DOHH2 (cell line): ENCODE measurements around the gene TNFSF9.

Source experiments
- H3F3A ChIP-seq: fragments of 200-600 bp; sonication (generic), shearing (Covaris generic); 2 replicates; pipeline ENCODE4 v1.6.0; 2016; ENCODE audit warnings: antibody characterized with exemption, mild to moderate bottlenecking; ENCODE audit not compliant: control insufficient read depth, insufficient read depth
- H3K27ac ChIP-seq: fragments of 200-600 bp; sonication (generic); 2 replicates; pipeline ENCODE4 v1.5.1; 2014; ENCODE audit warnings: low read depth, mild to moderate bottlenecking, low read length, moderate library complexity
- H3K27me3 ChIP-seq: fragments of 200-600 bp; sonication (generic); 2 replicates; pipeline ENCODE4 v1.6.1; 2014; ENCODE audit warnings: mild to moderate bottlenecking, low read length, mixed read lengths; ENCODE audit not compliant: control insufficient read depth
- H3K36me3 ChIP-seq: fragments of 200-600 bp; sonication (generic); 2 replicates; pipeline ENCODE4 v1.6.1; 2014; ENCODE audit warnings: mild to moderate bottlenecking, low read length, moderate library complexity, mixed read lengths; ENCODE audit not compliant: control insufficient read depth
- H3K4me1 ChIP-seq: fragments of 200-600 bp; sonication (generic); 2 replicates; pipeline ENCODE4 v1.6.1; 2014; ENCODE audit warnings: mild to moderate bottlenecking, low read length, mixed read lengths; ENCODE audit not compliant: control insufficient read depth
- H3K4me2 ChIP-seq: fragments of 200-600 bp; sonication (generic); 2 replicates; pipeline ENCODE4 v1.6.0; 2014; ENCODE audit warnings: mild to moderate bottlenecking, low read length, moderate library complexity
- H3K4me3 ChIP-seq: fragments of 200-600 bp; sonication (generic); 2 replicates; pipeline ENCODE4 v1.5.1; 2014; ENCODE audit warnings: mild to moderate bottlenecking, low read length, mixed read lengths
- H3K79me2 ChIP-seq: fragments of 200-600 bp; sonication (generic); 2 replicates; pipeline ENCODE4 v1.6.1; 2014; ENCODE audit warnings: mild to moderate bottlenecking, low read length, mixed read lengths; ENCODE audit not compliant: control insufficient read depth
- H3K9me2 ChIP-seq: fragments of 200-600 bp; sonication (generic); replicated peaks from 2 replicates; pipeline ENCODE4 v1.6.1; 2014; ENCODE audit warnings: mild to moderate bottlenecking, low read length, mixed read lengths; ENCODE audit not compliant: control insufficient read depth
- H3K9me3 ChIP-seq: fragments of 200-600 bp; sonication (generic); 2 replicates; pipeline ENCODE4 v1.6.1; 2014; ENCODE audit warnings: antibody characterized with exemption, low read length, mixed read lengths; ENCODE audit not compliant: control insufficient read depth, insufficient read depth
- H4K20me1 ChIP-seq: fragments of 200-600 bp; sonication (generic); 2 replicates; pipeline ENCODE4 v1.6.0; 2014; ENCODE audit warnings: low read depth, mild to moderate bottlenecking, antibody characterized with exemption, low read length, moderate library complexity; ENCODE audit not compliant: control insufficient read depth, insufficient read depth
- EZH2phosphoT487 ChIP-seq: fragments of 200-600 bp; sonication (generic); IDR thresholded peaks from 2 replicates; pipeline ENCODE4 v1.6.1; 2017; ENCODE audit warnings: borderline replicate concordance, mild to moderate bottlenecking, antibody characterized with exemption, low read length, moderate library complexity, mixed read lengths
- TF ChIP-seq, protein P1 (sequence below): fragments of 200-600 bp; sonication (generic); IDR thresholded peaks from one replicate; pipeline ENCODE4 v1.5.1; 2014; ENCODE audit warnings: antibody characterized with exemption, mild to moderate bottlenecking, low read depth, low read length; ENCODE audit not compliant: poor library complexity, severe bottlenecking

Gene TNFSF9

DNA sequence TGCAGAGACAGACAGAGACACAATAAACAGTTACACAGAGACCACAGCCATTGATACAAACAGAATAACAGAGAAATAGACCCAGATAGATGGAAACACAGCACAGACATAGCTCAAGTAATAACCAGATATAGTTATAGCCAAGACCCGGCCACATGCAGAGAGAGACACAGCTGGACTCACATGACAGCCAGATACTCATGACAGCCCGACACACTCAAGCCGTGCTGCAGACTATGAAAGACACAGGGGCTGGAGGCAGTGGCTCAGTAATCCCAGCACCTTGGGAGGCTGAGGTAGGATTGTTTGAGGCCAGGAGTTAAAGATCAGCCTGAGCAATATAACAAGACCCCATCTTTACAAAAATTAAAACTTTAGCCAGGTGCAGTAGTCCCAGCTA is 47.6 kb upstream of the TNFSF9 start:
- Histone ChIP-seq H3K36me3 (peaks cover 3% of the 10 kb centered on the region), H3K4me3 (no peak overlapping the region), H3K4me2 (no peak overlapping the region), H3K79me2 (peaks cover 9% of the 10 kb centered on the region), H3K27ac (no peak overlapping the region), H3K4me1 (peaks cover 20% of the 10 kb centered on the region), H3F3A (no peaks in the 10 kb centered on the region), H4K20me1 (no peaks in the 10 kb centered on the region), H3K9me2 (no peaks in the 10 kb centered on the region), H3K27me3 (no peaks in the 10 kb centered on the region), H3K9me3 (no peaks in the 10 kb centered on the region)
- TF ChIP-seq, protein P1, sequence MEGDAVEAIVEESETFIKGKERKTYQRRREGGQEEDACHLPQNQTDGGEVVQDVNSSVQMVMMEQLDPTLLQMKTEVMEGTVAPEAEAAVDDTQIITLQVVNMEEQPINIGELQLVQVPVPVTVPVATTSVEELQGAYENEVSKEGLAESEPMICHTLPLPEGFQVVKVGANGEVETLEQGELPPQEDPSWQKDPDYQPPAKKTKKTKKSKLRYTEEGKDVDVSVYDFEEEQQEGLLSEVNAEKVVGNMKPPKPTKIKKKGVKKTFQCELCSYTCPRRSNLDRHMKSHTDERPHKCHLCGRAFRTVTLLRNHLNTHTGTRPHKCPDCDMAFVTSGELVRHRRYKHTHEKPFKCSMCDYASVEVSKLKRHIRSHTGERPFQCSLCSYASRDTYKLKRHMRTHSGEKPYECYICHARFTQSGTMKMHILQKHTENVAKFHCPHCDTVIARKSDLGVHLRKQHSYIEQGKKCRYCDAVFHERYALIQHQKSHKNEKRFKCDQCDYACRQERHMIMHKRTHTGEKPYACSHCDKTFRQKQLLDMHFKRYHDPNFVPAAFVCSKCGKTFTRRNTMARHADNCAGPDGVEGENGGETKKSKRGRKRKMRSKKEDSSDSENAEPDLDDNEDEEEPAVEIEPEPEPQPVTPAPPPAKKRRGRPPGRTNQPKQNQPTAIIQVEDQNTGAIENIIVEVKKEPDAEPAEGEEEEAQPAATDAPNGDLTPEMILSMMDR, result no peak
- TF ChIP-seq EZH2phosphoT487, result no peak

DNA sequence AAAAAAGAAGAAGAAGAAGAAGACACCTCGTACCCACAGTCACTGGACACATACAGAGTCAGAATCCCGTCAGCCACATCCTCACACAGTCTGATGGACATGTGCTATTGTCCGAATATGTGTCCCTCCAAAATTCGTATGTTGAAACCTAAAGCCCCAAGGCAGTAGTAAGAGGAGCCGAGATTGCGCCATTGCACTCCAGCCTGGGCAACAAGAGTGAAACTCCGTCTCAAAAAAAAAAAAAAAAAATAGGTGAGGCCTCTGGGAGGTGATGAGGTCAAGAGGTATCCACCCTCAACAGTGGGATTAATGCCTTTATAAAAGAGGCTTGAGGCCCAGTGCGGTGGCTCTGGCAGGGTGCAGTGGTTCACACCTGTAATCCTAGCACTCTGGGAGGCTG is 46.6 kb upstream of the TNFSF9 start:
- no peaks in the 10 kb centered on the region for H3F3A ChIP-seq
- no peaks in the 10 kb centered on the region for H4K20me1 ChIP-seq
- no peaks in the 10 kb centered on the region for H3K9me3 ChIP-seq
- H3K9me2 ChIP-seq, result no peaks in the 10 kb centered on the region
- no peak overlapping the region for H3K27ac ChIP-seq
- no peak overlapping the region for H3K4me2 ChIP-seq
- peaks cover 3% of the 10 kb centered on the region for H3K36me3 ChIP-seq
- peaks cover 22% of the 10 kb centered on the region for H3K4me1 ChIP-seq
- no peaks in the 10 kb centered on the region for H3K27me3 ChIP-seq
- peaks cover 9% of the 10 kb centered on the region for H3K79me2 ChIP-seq
- no peak for TF ChIP-seq EZH2phosphoT487
- H3K4me3 ChIP-seq, result no peak overlapping the region

DNA sequence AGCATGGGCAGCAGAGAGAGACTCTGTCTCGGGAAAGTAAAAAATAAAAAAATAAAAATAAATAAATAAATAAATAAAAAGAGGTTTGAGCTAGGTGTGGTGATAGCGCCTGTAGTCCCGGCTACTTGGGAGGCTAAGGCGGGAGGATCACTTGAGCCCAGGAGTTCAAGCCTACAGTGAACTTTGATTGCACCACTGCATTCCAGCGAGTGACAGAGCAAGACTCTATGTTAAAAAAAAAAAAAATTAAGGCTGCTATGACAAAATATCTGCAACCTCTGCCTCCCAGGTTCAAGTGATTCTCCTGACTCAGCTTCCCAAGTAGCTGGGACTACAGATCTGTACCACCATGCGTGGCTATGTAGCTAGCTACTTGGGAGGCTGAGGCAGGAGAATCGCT is 46.0 kb upstream of the TNFSF9 start:
- peaks cover 9% of the 10 kb centered on the region for H3K79me2 ChIP-seq

DNA sequence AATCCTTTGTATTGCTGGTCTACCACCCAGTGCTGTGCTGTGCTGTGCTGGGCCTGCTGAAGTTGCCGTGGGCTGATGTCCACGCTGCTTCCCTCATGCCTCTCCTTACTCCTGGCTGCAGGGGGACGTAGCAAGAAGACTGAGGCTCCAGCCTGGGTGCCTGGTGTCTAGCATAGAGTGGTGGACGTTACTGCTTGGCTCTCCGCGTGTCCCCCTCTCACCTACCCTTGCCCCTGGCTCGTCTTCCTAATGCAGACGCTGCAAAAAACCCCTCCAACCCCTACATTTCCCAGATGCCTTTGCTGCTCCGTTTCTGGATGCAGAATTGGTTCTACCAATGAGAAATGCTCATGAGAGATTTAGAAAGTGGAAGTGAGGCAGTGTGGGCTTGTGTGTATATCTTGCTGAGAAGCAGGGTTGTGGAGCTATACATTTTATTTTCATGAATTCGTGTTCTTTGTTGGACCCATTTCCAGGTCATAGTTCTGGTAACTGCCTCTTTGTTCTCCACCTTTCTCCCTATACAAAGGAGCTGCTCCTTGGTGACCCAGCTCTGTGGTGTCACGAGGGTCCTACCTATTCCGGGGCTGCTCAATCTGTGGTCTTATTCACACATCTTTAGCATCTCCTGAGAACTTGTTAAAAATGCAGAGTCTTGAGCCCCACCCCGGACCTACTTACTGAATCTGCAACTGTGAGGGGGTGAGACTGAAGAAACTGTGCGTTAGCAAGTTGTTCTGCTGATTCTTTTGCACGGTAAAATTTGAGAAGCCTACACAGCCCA is 41.4 kb upstream of the TNFSF9 start:
- H3K27me3 ChIP-seq, result no peaks in the 10 kb centered on the region
- H3K4me2 ChIP-seq, result peak overlapping the region; percentile 70
- H3K4me1 ChIP-seq, result peaks cover 14% of the 10 kb centered on the region
- no peaks in the 10 kb centered on the region for H3K79me2 ChIP-seq
- no peaks in the 10 kb centered on the region for H3F3A ChIP-seq
- no peaks in the 10 kb centered on the region for H3K36me3 ChIP-seq
- no peaks in the 10 kb centered on the region for H4K20me1 ChIP-seq
- H3K4me3 ChIP-seq, result peak overlapping the region; percentile 62
- TF ChIP-seq EZH2phosphoT487, result no peak
- TF ChIP-seq, protein P1, result no peak
- no peak overlapping the region for H3K27ac ChIP-seq
- H3K9me2 ChIP-seq, result no peaks in the 10 kb centered on the region
- no peaks in the 10 kb centered on the region for H3K9me3 ChIP-seq

More for the DNA sequence above, 46.0 kb upstream of the TNFSF9 start:
- H3K4me3 ChIP-seq, result no peak overlapping the region
- no peak overlapping the region for H3K4me2 ChIP-seq
- no peaks in the 10 kb centered on the region for H4K20me1 ChIP-seq
- TF ChIP-seq, protein P1, result no peak
- no peak for TF ChIP-seq EZH2phosphoT487
- H3K27ac ChIP-seq, result no peak overlapping the region
- no peaks in the 10 kb centered on the region for H3K27me3 ChIP-seq
- H3K9me2 ChIP-seq, result no peaks in the 10 kb centered on the region
- H3K36me3 ChIP-seq, result peaks cover 3% of the 10 kb centered on the region
- no peaks in the 10 kb centered on the region for H3F3A ChIP-seq
- no peaks in the 10 kb centered on the region for H3K9me3 ChIP-seq
- peaks cover 28% of the 10 kb centered on the region for H3K4me1 ChIP-seq
